ENCODE results near the gene QTRT2. TPM values are rescaled to one million over a fixed set of nuclear protein-coding genes. Genes with fewer than 3 reads are reported as not detected.

The QTRT2 gene
- total RNA-seq, 1 donor, result 50.8 TPM

- Histone ChIP-seq H3K9me3 (ENCODE audit: low read depth, low read length) (no peaks in the 10 kb centered on the region), H3K4me3 (ENCODE audit: low read length) (no peak overlapping the region), H3K4me1 (ENCODE audit: insufficient read depth, low read length) (no peaks in the 10 kb centered on the region), H3K27me3 (ENCODE audit: insufficient read depth, low read length) (no peaks in the 10 kb centered on the region)
Observed at GRCh38 chr3:114127517-114127916, 71.0 kb downstream of the QTRT2 start.

- Histone ChIP-seq H3K4me3 (ENCODE audit: low read length) (no peak overlapping the region), H3K4me1 (ENCODE audit: insufficient read depth, low read length) (no peaks in the 10 kb centered on the region), H3K27me3 (ENCODE audit: insufficient read depth, low read length) (no peaks in the 10 kb centered on the region), H3K9me3 (ENCODE audit: low read depth, low read length) (no peaks in the 10 kb centered on the region)
Observed at GRCh38 chr3:114128231-114128630, 71.7 kb downstream of the QTRT2 start.

- H3K27me3 ChIP-seq (ENCODE audit: insufficient read depth, low read length), result no peaks in the 10 kb centered on the region
Observed at GRCh38 chr3:114128826-114129225, 72.3 kb downstream of the QTRT2 start.

GRCh38 chr3:114132500-114132899 lies 76.0 kb downstream of the QTRT2 start:
- H3K4me3 ChIP-seq (ENCODE audit: low read length), result no peak overlapping the region
- no peaks in the 10 kb centered on the region for H3K27me3 ChIP-seq (ENCODE audit: insufficient read depth, low read length)
- H3K4me1 ChIP-seq (ENCODE audit: insufficient read depth, low read length), result no peaks in the 10 kb centered on the region
- H3K9me3 ChIP-seq (ENCODE audit: low read depth, low read length), result no peaks in the 10 kb centered on the region

More at GRCh38 chr3:114128826-114129225, 72.3 kb downstream of the QTRT2 start:
- Histone ChIP-seq H3K4me3 (ENCODE audit: low read length) (no peak overlapping the region), H3K4me1 (ENCODE audit: insufficient read depth, low read length) (no peaks in the 10 kb centered on the region), H3K9me3 (ENCODE audit: low read depth, low read length) (no peaks in the 10 kb centered on the region)

- H3K4me3 ChIP-seq (ENCODE audit: low read length), result no peak overlapping the region
- H3K27me3 ChIP-seq (ENCODE audit: insufficient read depth, low read length), result no peaks in the 10 kb centered on the region
- no peaks in the 10 kb centered on the region for H3K4me1 ChIP-seq (ENCODE audit: insufficient read depth, low read length)
- no peaks in the 10 kb centered on the region for H3K9me3 ChIP-seq (ENCODE audit: low read depth, low read length)
Observed at GRCh38 chr3:114133947-114134346, 77.4 kb downstream of the QTRT2 start.

Other genes with a start within 250 kb of the QTRT2 start
- gene GRAMD1C, start 217.9 kb upstream of the QTRT2 start, total RNA-seq, result 2.3 TPM
- 6.8 TPM for gene ZDHHC23, start 108.7 kb upstream of the QTRT2 start, total RNA-seq
- gene CCDC191, start 211 bp upstream of the QTRT2 start, total RNA-seq, result 4.3 TPM
- not detected for gene DRD3, start 122.3 kb downstream of the QTRT2 start, total RNA-seq
- 1.2 TPM for gene ZNF80, start 180.8 kb downstream of the QTRT2 start, total RNA-seq
- gene TIGIT, start 237.3 kb downstream of the QTRT2 start, total RNA-seq, result 4.1 TPM